GM12875 (cell line): Measurements from ENCODE around the gene GBX1.

Experiments
- H3K4me3 ChIP-seq: one replicate; pipeline ENCODE4 v1.5.1; 2011; ENCODE audit warnings: low read depth, low read length, control low read depth
- CTCF ChIP-seq: IDR thresholded peaks from 2 replicates; pipeline ENCODE4 v1.5.1; 2011; ENCODE audit warnings: low read depth, mild to moderate bottlenecking, control low read depth, inconsistent platforms, low read length, moderate library complexity, borderline replicate concordance; ENCODE audit not compliant: insufficient read depth

The GBX1 gene

GRCh38 chr7:151107882-151108281, 59.6 kb downstream of the GBX1 start:
- H3K4me3 ChIP-seq: no peak overlapping the region
- no peak for TF ChIP-seq CTCF

GRCh38 chr7:151104411-151105235, 62.9 kb downstream of the GBX1 start:
- H3K4me3 ChIP-seq: no peak overlapping the region
- no peak for TF ChIP-seq CTCF

- no peak overlapping the region for H3K4me3 ChIP-seq
- TF ChIP-seq CTCF: no peak
These were observed 63.5 kb downstream of the GBX1 start for GRCh38 chr7:151103973-151104372.

- no peak overlapping the region for H3K4me3 ChIP-seq
- TF ChIP-seq CTCF: no peak
These were observed 64.5 kb downstream of the GBX1 start for GRCh38 chr7:151102991-151103390.

- TF ChIP-seq CTCF: no peak
- no peak overlapping the region for H3K4me3 ChIP-seq
These were observed 65.7 kb downstream of the GBX1 start for GRCh38 chr7:151101621-151102396.

- no peak for TF ChIP-seq CTCF
- no peak overlapping the region for H3K4me3 ChIP-seq
These were observed 66.6 kb downstream of the GBX1 start for GRCh38 chr7:151100921-151101320.
